ENCODE data around the gene DNAJB7. TPM values are rescaled to one million over a fixed set of nuclear protein-coding genes. Genes with fewer than 3 reads are reported as not detected.

Gene DNAJB7
- total and polyA plus RNA-seq, 2 experiments from 2014 or later = 0.63 TPM; not detected in 1

- TF ChIP-seq EZH2 (IDR thresholded peaks at IDR 0.05; ENCODE audit: low read depth, unreplicated experiment) (no peak), CREB1 (CRISPR knock-in tag; IDR thresholded peaks at IDR 0.05; ENCODE audit: low read depth) (no peak), EZH2phosphoT487 (IDR thresholded peaks at IDR 0.05; ENCODE audit: unreplicated experiment) (no peak), REST (IDR thresholded peaks at IDR 0.05; ENCODE audit: unreplicated experiment) (no peak)
- no peaks in the 10 kb centered on the region for H3K4me1 ChIP-seq (ENCODE audit: insufficient read depth)
- H3K9me3 Mint-ChIP-seq = no peaks in the 10 kb centered on the region
- peaks cover 2% of the 10 kb centered on the region; the same call in 1 of the 2 replicates for H3K36me3 ChIP-seq (ENCODE audit: insufficient read depth)
- H3K4me3 ChIP-seq = no peak overlapping the region
- H3K27ac Mint-ChIP-seq = no peak overlapping the region
- no peaks in the 10 kb centered on the region for H3K4me1 Mint-ChIP-seq
- no peak for DNase-seq (ENCODE audit: low spot score)
- no peaks in the 10 kb centered on the region for H3K79me2 ChIP-seq (replicated peaks; ENCODE audit: insufficient read depth)
- no peaks in the 10 kb centered on the region for H3K9me2 ChIP-seq (ENCODE audit: insufficient read depth)
- no peak overlapping the region for H3K27ac ChIP-seq (ENCODE audit: low read depth)
- H3K27me3 ChIP-seq (ENCODE audit: insufficient read depth) = no peaks in the 10 kb centered on the region
- H2AFZ ChIP-seq = no peak overlapping the region
- peaks cover 4% of the 10 kb centered on the region; the same call in 2 of the 3 replicates for H3K36me3 Mint-ChIP-seq (ENCODE audit: low read depth)
- ATAC-seq = no peak
- H3K4me2 ChIP-seq = no peak overlapping the region
- no peaks in the 10 kb centered on the region for H3F3A ChIP-seq (replicated peaks; ENCODE audit: low read depth)
- H3K27me3 Mint-ChIP-seq (ENCODE audit: insufficient read depth, low read depth, poor library complexity) = peaks cover 2% of the 10 kb centered on the region
- no peak overlapping the region for H3K4me3 Mint-ChIP-seq
- no peaks in the 10 kb centered on the region for H4K20me1 ChIP-seq (replicated peaks; ENCODE audit: insufficient read depth)
These were observed 15.0 kb upstream of the DNAJB7 start for GRCh38 chr22:40876907-40877306.

GRCh38 chr22:40875111-40875510, 13.2 kb upstream of the DNAJB7 start:
- no peaks in the 10 kb centered on the region for H3F3A ChIP-seq (replicated peaks; ENCODE audit: low read depth)
- H2AFZ ChIP-seq = no peak overlapping the region
- no peaks in the 10 kb centered on the region for H3K4me1 Mint-ChIP-seq
- no peak overlapping the region for H3K4me3 Mint-ChIP-seq
- no peaks in the 10 kb centered on the region for H3K9me3 Mint-ChIP-seq
- no peaks in the 10 kb centered on the region for H3K9me2 ChIP-seq (ENCODE audit: insufficient read depth)
- TF ChIP-seq STAT1 (IDR thresholded peaks at IDR 0.05; ENCODE audit: unreplicated experiment) = no peak
- peaks cover 2% of the 10 kb centered on the region for H3K27me3 Mint-ChIP-seq (ENCODE audit: insufficient read depth, low read depth, poor library complexity)
- no peak overlapping the region for H3K4me2 ChIP-seq
- no peaks in the 10 kb centered on the region for H3K79me2 ChIP-seq (replicated peaks; ENCODE audit: insufficient read depth)
- H3K36me3 ChIP-seq (ENCODE audit: insufficient read depth) = no peaks in the 10 kb centered on the region
- H3K27me3 ChIP-seq (ENCODE audit: insufficient read depth) = no peaks in the 10 kb centered on the region
- H3K4me3 ChIP-seq = no peak overlapping the region
- H3K27ac ChIP-seq (ENCODE audit: low read depth) = no peak overlapping the region
- no peak overlapping the region for H3K27ac Mint-ChIP-seq
- H3K4me1 ChIP-seq (ENCODE audit: insufficient read depth) = no peaks in the 10 kb centered on the region
- ATAC-seq (no peak), DNase-seq (ENCODE audit: low spot score) (no peak)
- peaks cover 4% of the 10 kb centered on the region; the same call in 2 of the 3 replicates for H3K36me3 Mint-ChIP-seq (ENCODE audit: low read depth)
- no peaks in the 10 kb centered on the region for H4K20me1 ChIP-seq (replicated peaks; ENCODE audit: insufficient read depth)

DNA sequence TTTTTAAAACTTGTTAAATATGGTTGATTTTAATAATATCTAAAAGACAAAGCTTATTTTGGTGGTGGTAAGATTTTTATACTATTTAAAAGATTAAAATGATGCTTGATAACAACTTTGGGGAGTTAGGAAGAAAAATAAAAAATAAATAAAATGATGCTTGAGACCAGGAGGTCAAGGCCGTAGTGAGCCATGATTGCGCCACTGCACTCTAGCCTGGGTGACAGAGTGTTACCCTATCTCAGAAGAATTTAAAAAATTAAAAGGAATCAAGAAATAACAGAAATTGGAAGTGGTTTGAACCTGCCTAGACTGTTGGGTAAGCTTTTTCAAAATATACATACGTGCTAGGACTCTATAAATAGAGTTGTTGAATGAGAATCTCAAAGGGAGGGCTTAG, 12.1 kb upstream of the DNAJB7 start:
- Mint-ChIP-seq H3K36me3 (ENCODE audit: low read depth) (peaks cover 4% of the 10 kb centered on the region; the same call in 2 of the 3 replicates), H3K27ac (no peak overlapping the region), H3K4me3 (no peak overlapping the region), H3K27me3 (ENCODE audit: insufficient read depth, low read depth, poor library complexity) (peaks cover 2% of the 10 kb centered on the region), H3K9me3 (no peaks in the 10 kb centered on the region), H3K4me1 (no peaks in the 10 kb centered on the region)
- H3K27ac ChIP-seq (ENCODE audit: low read depth) = no peak overlapping the region
- no peak for DNase-seq (ENCODE audit: low spot score)
- no peaks in the 10 kb centered on the region for H3F3A ChIP-seq (replicated peaks; ENCODE audit: low read depth)
- ATAC-seq = no peak
- no peaks in the 10 kb centered on the region for H3K79me2 ChIP-seq (replicated peaks; ENCODE audit: insufficient read depth)
- no peaks in the 10 kb centered on the region for H3K9me2 ChIP-seq (ENCODE audit: insufficient read depth)
- no peak overlapping the region for H3K4me2 ChIP-seq
- H3K27me3 ChIP-seq (ENCODE audit: insufficient read depth) = no peaks in the 10 kb centered on the region
- no peaks in the 10 kb centered on the region for H3K4me1 ChIP-seq (ENCODE audit: insufficient read depth)
- no peak overlapping the region for H3K4me3 ChIP-seq
- no peaks in the 10 kb centered on the region for H3K36me3 ChIP-seq (ENCODE audit: insufficient read depth)
- no peak overlapping the region for H2AFZ ChIP-seq
- no peaks in the 10 kb centered on the region for H4K20me1 ChIP-seq (replicated peaks; ENCODE audit: insufficient read depth)
- no peak for TF ChIP-seq NANOG (IDR thresholded peaks at IDR 0.05; ENCODE audit: borderline replicate concordance)
- no peak for TF ChIP-seq POLR2AphosphoS5 (IDR thresholded peaks at IDR 0.05; ENCODE audit: low read depth)
- TF ChIP-seq ETS1 (IDR thresholded peaks at IDR 0.05) = no peak
- TF ChIP-seq STAT1 (IDR thresholded peaks at IDR 0.05; ENCODE audit: unreplicated experiment) = no peak
- no peak for TF ChIP-seq ZNF114 (CRISPR knock-in tag; IDR thresholded peaks at IDR 0.05)
- TF ChIP-seq CREB1 (CRISPR knock-in tag; IDR thresholded peaks at IDR 0.05; ENCODE audit: low read depth) = no peak
- no peak for TF ChIP-seq JUNB (IDR thresholded peaks at IDR 0.05; ENCODE audit: unreplicated experiment)
- no peak for TF ChIP-seq EZH2phosphoT487 (IDR thresholded peaks at IDR 0.05; ENCODE audit: unreplicated experiment)
- TF ChIP-seq REST (IDR thresholded peaks at IDR 0.05; ENCODE audit: unreplicated experiment) = no peak
- TF ChIP-seq ZNF331 (CRISPR knock-in tag; IDR thresholded peaks at IDR 0.05; ENCODE audit: low read depth) = no peak
